VCaP (cell line): ENCODE measurements around the gene TGM6.

Experiments used
- H3K27ac ChIP-seq: fragments of 450-650 bp; 2 replicates; pipeline ENCODE4 v1.5.1; 2017
- TF ChIP-seq, protein P1 (sequence below): fragments of 450-650 bp; conservative IDR thresholded peaks from 2 replicates; pipeline ENCODE4 v1.5.1; 2017; ENCODE audit warnings: mild to moderate bottlenecking, moderate library complexity

Gene TGM6

DNA sequence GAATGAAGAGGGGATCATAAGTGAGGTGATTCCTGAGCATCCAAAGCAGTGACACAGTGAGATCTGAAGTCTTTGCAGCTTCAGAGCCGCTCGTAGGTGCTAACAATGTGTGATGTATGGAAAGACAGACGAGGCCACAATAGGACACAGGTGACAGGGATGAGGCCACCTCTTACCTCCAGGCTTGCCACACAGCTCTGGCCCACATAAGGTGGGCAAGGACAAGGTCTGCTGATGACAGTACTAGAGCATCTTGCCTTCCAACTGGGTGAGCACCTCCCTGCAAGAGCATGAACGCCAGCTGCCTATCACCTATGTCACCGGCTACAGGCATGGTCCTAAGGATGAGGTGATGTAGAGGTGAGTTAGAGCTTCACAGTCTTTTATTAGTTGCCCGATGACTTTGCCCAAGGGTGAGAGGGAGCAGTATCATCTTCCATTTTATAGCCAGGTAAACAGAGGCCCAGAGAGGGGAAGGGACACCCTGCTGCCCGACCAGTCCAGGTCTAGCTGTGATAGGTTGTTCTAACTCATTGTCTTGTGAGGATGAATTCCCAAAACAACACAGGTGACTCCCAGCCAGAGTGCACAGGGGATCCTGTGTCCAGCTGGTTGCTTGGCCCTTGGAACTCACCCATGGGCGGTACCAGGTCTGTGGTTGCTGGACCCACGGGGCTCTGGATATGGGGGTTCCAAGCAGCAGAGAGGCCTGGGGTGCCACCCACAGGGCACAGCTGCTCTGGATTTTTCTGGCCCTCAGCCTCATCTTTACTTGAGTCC is 6.2 kb upstream of the TGM6 start:
- TF ChIP-seq, protein P1, sequence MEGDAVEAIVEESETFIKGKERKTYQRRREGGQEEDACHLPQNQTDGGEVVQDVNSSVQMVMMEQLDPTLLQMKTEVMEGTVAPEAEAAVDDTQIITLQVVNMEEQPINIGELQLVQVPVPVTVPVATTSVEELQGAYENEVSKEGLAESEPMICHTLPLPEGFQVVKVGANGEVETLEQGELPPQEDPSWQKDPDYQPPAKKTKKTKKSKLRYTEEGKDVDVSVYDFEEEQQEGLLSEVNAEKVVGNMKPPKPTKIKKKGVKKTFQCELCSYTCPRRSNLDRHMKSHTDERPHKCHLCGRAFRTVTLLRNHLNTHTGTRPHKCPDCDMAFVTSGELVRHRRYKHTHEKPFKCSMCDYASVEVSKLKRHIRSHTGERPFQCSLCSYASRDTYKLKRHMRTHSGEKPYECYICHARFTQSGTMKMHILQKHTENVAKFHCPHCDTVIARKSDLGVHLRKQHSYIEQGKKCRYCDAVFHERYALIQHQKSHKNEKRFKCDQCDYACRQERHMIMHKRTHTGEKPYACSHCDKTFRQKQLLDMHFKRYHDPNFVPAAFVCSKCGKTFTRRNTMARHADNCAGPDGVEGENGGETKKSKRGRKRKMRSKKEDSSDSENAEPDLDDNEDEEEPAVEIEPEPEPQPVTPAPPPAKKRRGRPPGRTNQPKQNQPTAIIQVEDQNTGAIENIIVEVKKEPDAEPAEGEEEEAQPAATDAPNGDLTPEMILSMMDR, result no peak

DNA sequence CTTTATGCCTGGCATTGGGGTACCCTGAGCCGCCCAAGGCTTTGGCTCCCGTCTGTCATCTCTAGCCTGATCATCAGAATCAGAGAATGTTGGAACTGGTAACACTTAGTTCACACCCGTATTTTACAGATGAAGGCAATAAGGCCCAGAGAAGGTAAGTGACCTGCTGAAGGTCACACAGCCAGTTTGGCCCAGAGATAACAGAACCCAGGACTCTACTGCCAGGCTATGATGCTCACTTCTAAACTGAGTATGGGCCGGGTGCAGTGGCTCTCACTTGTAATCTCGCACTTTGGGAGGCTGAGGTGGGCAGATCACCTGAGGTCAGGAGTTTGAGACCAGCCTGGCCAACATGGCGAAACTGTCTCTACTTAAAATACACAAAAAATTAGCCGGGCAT is 1.8 kb upstream of the TGM6 start:
- no peak overlapping the region for H3K27ac ChIP-seq
- TF ChIP-seq, protein P1, result no peak

More for the DNA sequence above, 6.2 kb upstream of the TGM6 start:
- H3K27ac ChIP-seq, result no peak overlapping the region

DNA sequence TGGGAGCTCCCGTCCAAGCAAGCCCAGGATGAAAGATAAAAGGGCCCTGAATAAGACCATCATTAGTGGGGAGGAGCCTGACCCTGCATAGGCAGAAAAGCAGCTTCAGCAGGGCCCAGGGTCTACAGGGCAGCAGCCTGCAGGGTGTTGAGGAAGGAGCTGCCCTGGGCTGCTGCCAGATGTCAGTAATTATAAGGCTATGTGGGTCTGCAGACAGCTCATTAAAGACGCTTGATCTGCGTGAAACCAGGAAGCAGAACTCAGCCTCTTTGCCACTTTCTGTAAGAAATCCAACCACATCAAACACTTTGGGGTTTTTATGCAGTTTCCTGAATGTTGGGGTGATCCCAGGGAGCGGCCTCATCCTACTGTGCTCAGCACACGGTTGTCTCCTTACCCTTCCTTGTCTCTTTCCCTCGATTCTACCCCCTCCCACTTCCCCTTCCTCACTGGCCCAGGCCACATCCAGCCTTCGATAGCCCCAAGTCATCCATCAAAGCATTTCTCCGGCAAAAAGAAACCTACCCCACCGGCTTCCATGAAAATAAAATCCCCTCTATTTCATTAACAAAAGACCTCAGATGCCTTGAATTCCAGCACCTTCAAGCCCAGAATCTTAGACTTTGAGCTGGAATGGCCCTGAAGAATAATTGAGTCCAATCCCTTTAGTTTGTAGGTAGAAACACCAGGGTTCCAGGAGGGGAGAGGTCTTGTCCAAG is 1.0 kb upstream of the TGM6 start:
- TF ChIP-seq, protein P1, result no peak
- no peak overlapping the region for H3K27ac ChIP-seq

DNA sequence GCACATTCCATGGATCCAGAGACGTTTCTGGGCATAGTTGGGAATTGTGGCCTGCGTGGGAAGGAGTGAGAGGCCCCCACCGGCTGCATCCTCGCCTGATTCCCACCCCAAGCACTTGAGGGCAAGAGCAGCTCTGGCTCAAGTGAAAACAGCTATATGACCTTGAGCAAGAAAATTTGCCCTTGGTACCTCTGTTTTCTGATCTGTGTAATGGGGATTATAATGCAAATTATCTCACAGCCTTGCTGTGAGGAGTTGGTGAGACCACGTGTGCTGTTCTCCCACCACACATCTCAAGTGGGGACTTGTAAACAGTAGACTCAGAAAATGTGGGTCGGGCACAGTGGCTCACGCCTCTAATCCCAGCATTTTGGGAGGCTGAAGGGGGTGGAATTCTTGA is 602 bp downstream of the TGM6 start:
- TF ChIP-seq, protein P1, result no peak
- H3K27ac ChIP-seq, result no peak overlapping the region

DNA sequence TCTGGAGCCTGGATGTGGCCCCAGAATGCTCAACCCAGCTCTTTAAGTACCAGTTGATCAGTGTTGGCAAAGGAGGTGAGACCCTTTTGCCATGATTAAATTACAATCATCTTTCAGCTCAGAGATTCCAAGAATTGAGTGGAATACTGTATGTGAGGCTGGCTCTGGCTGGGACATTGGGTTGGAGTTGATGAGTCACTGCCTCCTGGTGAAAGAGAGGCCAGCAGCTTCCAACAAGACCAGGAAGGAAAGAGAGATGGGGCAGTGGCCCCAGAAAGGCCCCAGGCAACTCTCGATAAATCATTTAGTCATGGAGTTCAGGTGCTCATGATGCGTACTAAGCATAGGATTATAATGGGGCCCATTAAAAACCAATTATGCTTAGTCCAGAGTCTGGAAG is 2.1 kb downstream of the TGM6 start:
- no peak overlapping the region for H3K27ac ChIP-seq
- TF ChIP-seq, protein P1, result no peak

DNA sequence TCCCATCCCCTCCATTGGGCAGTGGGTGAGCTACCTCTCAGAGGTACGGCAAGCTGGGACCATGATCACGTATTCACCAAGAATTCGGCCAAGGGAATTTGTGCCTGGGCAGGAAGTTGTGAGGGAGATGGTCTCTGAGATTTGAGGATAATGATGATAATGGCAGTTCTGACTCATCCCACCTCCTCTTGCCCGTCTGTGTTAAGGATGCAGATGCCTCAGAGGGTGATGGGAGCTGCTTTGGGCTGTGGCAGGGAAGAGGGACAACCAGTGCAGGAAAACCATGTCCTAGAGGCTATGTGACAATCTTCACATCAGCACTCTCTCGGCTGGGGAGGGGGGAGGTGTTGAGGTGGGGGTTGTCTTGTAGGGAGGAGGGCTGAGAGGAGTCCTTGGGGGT is 4.3 kb downstream of the TGM6 start:
- H3K27ac ChIP-seq, result no peak overlapping the region
- TF ChIP-seq, protein P1, result no peak

DNA sequence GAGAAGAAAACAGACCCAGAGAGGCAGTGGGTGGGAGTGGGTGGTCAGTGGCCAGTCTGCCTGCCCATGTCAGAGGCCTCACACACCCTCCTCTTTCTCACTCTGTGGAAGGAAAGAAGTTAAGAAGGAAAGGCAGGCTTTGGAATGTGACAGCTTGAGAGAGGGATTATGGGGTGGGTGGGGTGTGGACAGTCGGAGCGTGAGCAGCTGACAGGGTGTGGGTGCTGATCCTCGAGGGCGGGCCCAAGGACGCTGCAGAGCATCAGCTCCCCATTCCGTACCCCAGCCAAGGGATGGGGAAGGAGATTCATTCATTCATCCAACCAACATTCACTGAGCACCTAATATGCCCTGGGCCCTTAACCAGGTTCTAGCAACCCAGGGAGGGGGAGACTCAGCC is 4.8 kb downstream of the TGM6 start:
- H3K27ac ChIP-seq, result no peak overlapping the region
- TF ChIP-seq, protein P1, result no peak
